WTC11 (cell line): ENCODE results near the gene FHIP1B. TPM values are rescaled to one million over a fixed set of nuclear protein-coding genes. Genes with fewer than 3 reads are reported as not detected.

Experiments
- ATAC-seq: fragments of 200-7000 bp; cut with Tn5 transposase; 2 replicates; pipeline ENCODE4 v1.10.0; 2021; ENCODE audit warnings: mild to moderate bottlenecking, moderate library complexity
- CTCF ChIA-PET: fragments of 300-600 bp; sonication (Branson Sonifier 250); formaldehyde crosslinking; loops from one replicate; lab custom pipeline; 2021; ENCODE audit warnings: antibody characterized with exemption; lab: Charles Lee
- POLR2A ChIA-PET: fragments of 350-600 bp; sonication (Branson Sonifier 250); formaldehyde crosslinking; loops from one replicate; lab custom pipeline; 2021; ENCODE audit warnings: antibody characterized with exemption; lab: Charles Lee
- DNase-seq: peaks from one replicate; pipeline ENCODE4 v3.0.0; 2021; ENCODE audit warnings: low spot score
- H3K27ac Mint-ChIP-seq: 2 replicates; pipeline ENCODE4 v1.8.0; 2021; ENCODE audit warnings: mixed read lengths
- H3K27me3 Mint-ChIP-seq: 2 replicates; pipeline ENCODE4 v1.8.0; 2021; ENCODE audit warnings: low read depth, mild to moderate bottlenecking, moderate library complexity, mixed read lengths
- H3K36me3 Mint-ChIP-seq: 2 replicates; pipeline ENCODE4 v1.8.0; 2021; ENCODE audit warnings: mixed read lengths
- H3K4me1 Mint-ChIP-seq: 2 replicates; pipeline ENCODE4 v1.8.0; 2022; ENCODE audit warnings: mixed read lengths
- H3K4me3 Mint-ChIP-seq: 2 replicates; pipeline ENCODE4 v1.8.0; 2021; ENCODE audit warnings: mild to moderate bottlenecking, moderate library complexity, mixed read lengths
- H3K9me3 Mint-ChIP-seq: 2 replicates; pipeline ENCODE4 v1.8.0; 2021; ENCODE audit warnings: mixed read lengths
- ATF1 ChIP-seq: sonication (generic); formaldehyde crosslinking; IDR thresholded peaks from 2 replicates; pipeline ENCODE4 v1.8.1; 2023; ENCODE audit warnings: mild to moderate bottlenecking, moderate library complexity, missing genetic modification reagents
- ESRRA ChIP-seq: sonication (generic); formaldehyde crosslinking; IDR thresholded peaks from 2 replicates; pipeline ENCODE4 v1.8.1; 2022; ENCODE audit warnings: mild to moderate bottlenecking, missing genetic modification reagents, borderline replicate concordance
- FOXJ3 ChIP-seq: sonication (generic); formaldehyde crosslinking; IDR thresholded peaks from 2 replicates; pipeline ENCODE4 v1.9.0; 2021; ENCODE audit warnings: missing genetic modification reagents, mild to moderate bottlenecking, borderline replicate concordance
- GTF2I ChIP-seq: fragments of 250-450 bp; sonication (Bioruptor Pico); conservative IDR thresholded peaks from 2 replicates; pipeline ENCODE4 v1.4.0; 2021; ENCODE audit warnings: mild to moderate bottlenecking
- HMGA2 ChIP-seq: fragments of 250-450 bp; sonication (Bioruptor Pico); IDR thresholded peaks from 2 replicates; pipeline ENCODE4 v1.4.0; 2021; ENCODE audit warnings: mild to moderate bottlenecking, moderate library complexity
- NR2C2 ChIP-seq: sonication (generic); formaldehyde crosslinking; IDR thresholded peaks from 2 replicates; pipeline ENCODE4 v1.8.0; 2022; ENCODE audit warnings: mild to moderate bottlenecking, missing genetic modification reagents
- OVOL2 ChIP-seq: fragments of 250-450 bp; sonication (Bioruptor Pico); IDR thresholded peaks from 2 replicates; pipeline ENCODE4 v1.9.0; 2021; ENCODE audit warnings: mild to moderate bottlenecking, borderline replicate concordance
- RORB ChIP-seq: fragments of 250-450 bp; sonication (Bioruptor Pico); IDR thresholded peaks from 2 replicates; pipeline ENCODE4 v1.9.0; 2021; ENCODE audit warnings: mild to moderate bottlenecking
- TEAD1 ChIP-seq: sonication (generic); formaldehyde crosslinking; IDR thresholded peaks from 2 replicates; pipeline ENCODE4 v1.8.0; 2022; ENCODE audit warnings: mild to moderate bottlenecking, missing genetic modification reagents
- ZBTB21 ChIP-seq: sonication (generic); formaldehyde crosslinking; IDR thresholded peaks from 2 replicates; pipeline ENCODE4 v1.8.1; 2023; ENCODE audit warnings: mild to moderate bottlenecking, missing genetic modification reagents, borderline replicate concordance
- ZNF671 ChIP-seq: fragments of 250-450 bp; sonication (Bioruptor Pico); IDR thresholded peaks from 2 replicates; pipeline ENCODE4 v1.8.0; 2021; ENCODE audit warnings: mild to moderate bottlenecking
- total RNA-seq: library from RNA; stranded (reverse); gene quantifications from 3 replicates; pipeline ENCODE4 v1.2.3, GENCODE V29; 2021
- TF ChIP-seq, protein P1 (sequence below): sonication (generic); formaldehyde crosslinking; IDR thresholded peaks from 2 replicates; pipeline ENCODE4 v1.8.1; 2022; ENCODE audit warnings: missing genetic modification reagents, borderline replicate concordance
- TF ChIP-seq, protein P2 (sequence below): sonication (generic); formaldehyde crosslinking; IDR thresholded peaks from 2 replicates; pipeline ENCODE4 v1.8.1; 2023; ENCODE audit warnings: mild to moderate bottlenecking, missing genetic modification reagents, moderate library complexity
- TF ChIP-seq, protein P3 (sequence below): fragments of 250-450 bp; sonication (Bioruptor Pico); IDR thresholded peaks from 2 replicates; pipeline ENCODE4 v2.1.2; 2022; ENCODE audit warnings: mild to moderate bottlenecking, moderate library complexity
- TF ChIP-seq, protein P4 (sequence below): sonication (generic); formaldehyde crosslinking; IDR thresholded peaks from 2 replicates; pipeline ENCODE4 v1.8.1; 2022; ENCODE audit warnings: mild to moderate bottlenecking, moderate library complexity, missing genetic modification reagents
- TF ChIP-seq, protein P5 (sequence below): sonication (generic); formaldehyde crosslinking; IDR thresholded peaks from 2 replicates; pipeline ENCODE4 v1.8.1; 2022; ENCODE audit warnings: low read depth, mild to moderate bottlenecking, moderate library complexity, missing genetic modification reagents, borderline replicate concordance
- TF ChIP-seq, protein P6 (sequence below): sonication (generic); formaldehyde crosslinking; IDR thresholded peaks from 2 replicates; pipeline ENCODE4 v1.8.1; 2023; ENCODE audit warnings: mild to moderate bottlenecking, missing genetic modification reagents
- TF ChIP-seq, protein P7 (sequence below): fragments of 250-450 bp; sonication (Bioruptor Pico); IDR thresholded peaks from 2 replicates; pipeline ENCODE4 v1.9.0; 2021; ENCODE audit warnings: mild to moderate bottlenecking
- TF ChIP-seq, protein P8 (sequence below): sonication (generic); formaldehyde crosslinking; IDR thresholded peaks from 2 replicates; pipeline ENCODE4 v1.8.1; 2023; ENCODE audit warnings: mild to moderate bottlenecking, missing genetic modification reagents, moderate library complexity
- TF ChIP-seq, protein P9 (sequence below): sonication (generic); formaldehyde crosslinking; IDR thresholded peaks from 2 replicates; pipeline ENCODE4 v1.8.1; 2022; ENCODE audit warnings: low read depth, missing genetic modification reagents, borderline replicate concordance

Gene FHIP1B
- total RNA-seq, 1 experiment from 2014 or later, result 24.8 TPM

DNA sequence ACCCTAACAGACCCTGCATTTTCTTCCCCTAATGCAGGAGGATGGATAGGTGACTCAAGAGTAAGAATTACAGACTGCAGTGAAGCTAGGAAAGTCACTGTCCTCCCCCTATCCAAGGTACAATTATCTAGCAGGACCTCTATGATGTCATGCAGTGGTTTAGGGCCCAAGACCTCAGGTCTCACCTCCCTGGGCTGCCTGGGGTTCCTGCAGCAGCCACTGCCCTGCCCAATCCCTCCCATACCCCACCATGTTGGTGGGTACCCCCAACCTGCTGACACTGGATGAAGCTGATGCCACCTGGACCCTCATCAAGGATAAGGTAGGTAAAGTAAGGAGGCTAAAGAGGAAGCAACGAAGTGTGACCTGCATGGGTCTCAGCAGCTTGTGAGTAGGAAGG, 29.1 kb downstream of the FHIP1B start, which contains the start of gene C11orf42:
C11orf42 (plus strand) TSS at position 192 of the 400 bp plus-strand sequence; CDS start at position 251, 59 bp downstream.
- H3K27me3 Mint-ChIP-seq, result no peaks in the 10 kb centered on the region
- TF ChIP-seq, protein P1, sequence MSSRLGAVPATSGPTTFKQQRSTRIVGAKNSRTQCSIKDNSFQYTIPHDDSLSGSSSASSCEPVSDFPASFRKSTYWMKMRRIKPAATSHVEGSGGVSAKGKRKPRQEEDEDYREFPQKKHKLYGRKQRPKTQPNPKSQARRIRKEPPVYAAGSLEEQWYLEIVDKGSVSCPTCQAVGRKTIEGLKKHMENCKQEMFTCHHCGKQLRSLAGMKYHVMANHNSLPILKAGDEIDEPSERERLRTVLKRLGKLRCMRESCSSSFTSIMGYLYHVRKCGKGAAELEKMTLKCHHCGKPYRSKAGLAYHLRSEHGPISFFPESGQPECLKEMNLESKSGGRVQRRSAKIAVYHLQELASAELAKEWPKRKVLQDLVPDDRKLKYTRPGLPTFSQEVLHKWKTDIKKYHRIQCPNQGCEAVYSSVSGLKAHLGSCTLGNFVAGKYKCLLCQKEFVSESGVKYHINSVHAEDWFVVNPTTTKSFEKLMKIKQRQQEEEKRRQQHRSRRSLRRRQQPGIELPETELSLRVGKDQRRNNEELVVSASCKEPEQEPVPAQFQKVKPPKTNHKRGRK, result no peak
- TF ChIP-seq, protein P2, sequence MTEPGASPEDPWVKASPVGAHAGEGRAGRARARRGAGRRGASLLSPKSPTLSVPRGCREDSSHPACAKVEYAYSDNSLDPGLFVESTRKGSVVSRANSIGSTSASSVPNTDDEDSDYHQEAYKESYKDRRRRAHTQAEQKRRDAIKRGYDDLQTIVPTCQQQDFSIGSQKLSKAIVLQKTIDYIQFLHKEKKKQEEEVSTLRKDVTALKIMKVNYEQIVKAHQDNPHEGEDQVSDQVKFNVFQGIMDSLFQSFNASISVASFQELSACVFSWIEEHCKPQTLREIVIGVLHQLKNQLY (CRISPR knock-in tag), result no peak
- TF ChIP-seq, protein P3, sequence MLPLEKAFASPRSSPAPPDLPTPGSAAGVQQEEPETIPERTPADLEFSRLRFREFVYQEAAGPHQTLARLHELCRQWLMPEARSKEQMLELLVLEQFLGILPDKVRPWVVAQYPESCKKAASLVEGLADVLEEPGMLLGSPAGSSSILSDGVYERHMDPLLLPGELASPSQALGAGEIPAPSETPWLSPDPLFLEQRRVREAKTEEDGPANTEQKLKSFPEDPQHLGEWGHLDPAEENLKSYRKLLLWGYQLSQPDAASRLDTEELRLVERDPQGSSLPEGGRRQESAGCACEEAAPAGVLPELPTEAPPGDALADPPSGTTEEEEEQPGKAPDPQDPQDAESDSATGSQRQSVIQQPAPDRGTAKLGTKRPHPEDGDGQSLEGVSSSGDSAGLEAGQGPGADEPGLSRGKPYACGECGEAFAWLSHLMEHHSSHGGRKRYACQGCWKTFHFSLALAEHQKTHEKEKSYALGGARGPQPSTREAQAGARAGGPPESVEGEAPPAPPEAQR, result no peak
- TF ChIP-seq FOXJ3 (CRISPR knock-in tag), result no peak
- TF ChIP-seq, all 79 proteins: peak for 0
- Mint-ChIP-seq H3K4me3 (no peak within 1 kb of the TSS), H3K9me3 (no peaks in the 10 kb centered on the region), H3K4me1 (peaks cover 9% of the 10 kb centered on the region), H3K27ac (no peak within 1 kb of the TSS), H3K36me3 (peaks cover 4% of the 10 kb centered on the region; the same call in 1 of the 2 replicates)
- DNase-seq (no peak), ATAC-seq (no peak)
- ChIA-PET POLR2A (no interaction called here), CTCF (interaction anchor here (2.0 kb wide), 1 partner anchor 158 kb away, joined by 9 read pairs; no protein-coding TSS in a partner anchor)

DNA sequence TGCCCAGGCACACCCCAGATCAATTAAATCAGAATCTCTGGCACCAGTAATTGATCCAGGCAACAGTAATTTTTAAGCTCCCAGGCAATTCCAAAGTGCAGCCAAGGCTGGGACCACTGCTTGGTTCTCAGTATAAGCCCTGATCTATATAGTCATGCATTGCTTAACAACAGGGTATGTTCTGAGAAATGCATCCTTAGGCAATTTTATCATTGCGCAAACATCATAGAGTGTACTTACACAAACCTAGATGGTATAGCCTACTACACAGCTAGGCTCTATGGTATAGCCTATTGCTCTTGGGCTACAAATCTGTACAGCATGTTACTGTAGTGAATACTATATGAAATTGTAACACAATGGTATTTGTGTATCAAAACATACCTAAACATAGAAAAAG, 29.7 kb downstream of the FHIP1B start:
- TF ChIP-seq FOXJ3 (CRISPR knock-in tag) (no peak), TEAD1 (CRISPR knock-in tag) (no peak), RORB (CRISPR knock-in tag) (no peak), ATF1 (CRISPR knock-in tag) (no peak), ZBTB21 (no peak), OVOL2 (CRISPR knock-in tag) (no peak), NR2C2 (CRISPR knock-in tag) (no peak), HMGA2 (no peak), ZNF671 (CRISPR knock-in tag) (no peak), ESRRA (no peak), GTF2I (CRISPR knock-in tag) (no peak)
- TF ChIP-seq, protein P4, sequence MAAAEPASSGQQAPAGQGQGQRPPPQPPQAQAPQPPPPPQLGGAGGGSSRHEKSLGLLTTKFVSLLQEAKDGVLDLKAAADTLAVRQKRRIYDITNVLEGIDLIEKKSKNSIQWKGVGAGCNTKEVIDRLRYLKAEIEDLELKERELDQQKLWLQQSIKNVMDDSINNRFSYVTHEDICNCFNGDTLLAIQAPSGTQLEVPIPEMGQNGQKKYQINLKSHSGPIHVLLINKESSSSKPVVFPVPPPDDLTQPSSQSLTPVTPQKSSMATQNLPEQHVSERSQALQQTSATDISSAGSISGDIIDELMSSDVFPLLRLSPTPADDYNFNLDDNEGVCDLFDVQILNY (CRISPR knock-in tag), result no peak
- TF ChIP-seq, protein P5, sequence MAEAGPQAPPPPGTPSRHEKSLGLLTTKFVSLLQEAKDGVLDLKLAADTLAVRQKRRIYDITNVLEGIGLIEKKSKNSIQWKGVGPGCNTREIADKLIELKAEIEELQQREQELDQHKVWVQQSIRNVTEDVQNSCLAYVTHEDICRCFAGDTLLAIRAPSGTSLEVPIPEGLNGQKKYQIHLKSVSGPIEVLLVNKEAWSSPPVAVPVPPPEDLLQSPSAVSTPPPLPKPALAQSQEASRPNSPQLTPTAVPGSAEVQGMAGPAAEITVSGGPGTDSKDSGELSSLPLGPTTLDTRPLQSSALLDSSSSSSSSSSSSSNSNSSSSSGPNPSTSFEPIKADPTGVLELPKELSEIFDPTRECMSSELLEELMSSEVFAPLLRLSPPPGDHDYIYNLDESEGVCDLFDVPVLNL (CRISPR knock-in tag), result no peak
- TF ChIP-seq, protein P6, sequence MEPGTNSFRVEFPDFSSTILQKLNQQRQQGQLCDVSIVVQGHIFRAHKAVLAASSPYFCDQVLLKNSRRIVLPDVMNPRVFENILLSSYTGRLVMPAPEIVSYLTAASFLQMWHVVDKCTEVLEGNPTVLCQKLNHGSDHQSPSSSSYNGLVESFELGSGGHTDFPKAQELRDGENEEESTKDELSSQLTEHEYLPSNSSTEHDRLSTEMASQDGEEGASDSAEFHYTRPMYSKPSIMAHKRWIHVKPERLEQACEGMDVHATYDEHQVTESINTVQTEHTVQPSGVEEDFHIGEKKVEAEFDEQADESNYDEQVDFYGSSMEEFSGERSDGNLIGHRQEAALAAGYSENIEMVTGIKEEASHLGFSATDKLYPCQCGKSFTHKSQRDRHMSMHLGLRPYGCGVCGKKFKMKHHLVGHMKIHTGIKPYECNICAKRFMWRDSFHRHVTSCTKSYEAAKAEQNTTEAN (CRISPR knock-in tag), result no peak
- TF ChIP-seq, protein P7, sequence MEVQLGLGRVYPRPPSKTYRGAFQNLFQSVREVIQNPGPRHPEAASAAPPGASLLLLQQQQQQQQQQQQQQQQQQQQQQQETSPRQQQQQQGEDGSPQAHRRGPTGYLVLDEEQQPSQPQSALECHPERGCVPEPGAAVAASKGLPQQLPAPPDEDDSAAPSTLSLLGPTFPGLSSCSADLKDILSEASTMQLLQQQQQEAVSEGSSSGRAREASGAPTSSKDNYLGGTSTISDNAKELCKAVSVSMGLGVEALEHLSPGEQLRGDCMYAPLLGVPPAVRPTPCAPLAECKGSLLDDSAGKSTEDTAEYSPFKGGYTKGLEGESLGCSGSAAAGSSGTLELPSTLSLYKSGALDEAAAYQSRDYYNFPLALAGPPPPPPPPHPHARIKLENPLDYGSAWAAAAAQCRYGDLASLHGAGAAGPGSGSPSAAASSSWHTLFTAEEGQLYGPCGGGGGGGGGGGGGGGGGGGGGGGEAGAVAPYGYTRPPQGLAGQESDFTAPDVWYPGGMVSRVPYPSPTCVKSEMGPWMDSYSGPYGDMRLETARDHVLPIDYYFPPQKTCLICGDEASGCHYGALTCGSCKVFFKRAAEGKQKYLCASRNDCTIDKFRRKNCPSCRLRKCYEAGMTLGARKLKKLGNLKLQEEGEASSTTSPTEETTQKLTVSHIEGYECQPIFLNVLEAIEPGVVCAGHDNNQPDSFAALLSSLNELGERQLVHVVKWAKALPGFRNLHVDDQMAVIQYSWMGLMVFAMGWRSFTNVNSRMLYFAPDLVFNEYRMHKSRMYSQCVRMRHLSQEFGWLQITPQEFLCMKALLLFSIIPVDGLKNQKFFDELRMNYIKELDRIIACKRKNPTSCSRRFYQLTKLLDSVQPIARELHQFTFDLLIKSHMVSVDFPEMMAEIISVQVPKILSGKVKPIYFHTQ (CRISPR knock-in tag), result no peak
- TF ChIP-seq, protein P8, sequence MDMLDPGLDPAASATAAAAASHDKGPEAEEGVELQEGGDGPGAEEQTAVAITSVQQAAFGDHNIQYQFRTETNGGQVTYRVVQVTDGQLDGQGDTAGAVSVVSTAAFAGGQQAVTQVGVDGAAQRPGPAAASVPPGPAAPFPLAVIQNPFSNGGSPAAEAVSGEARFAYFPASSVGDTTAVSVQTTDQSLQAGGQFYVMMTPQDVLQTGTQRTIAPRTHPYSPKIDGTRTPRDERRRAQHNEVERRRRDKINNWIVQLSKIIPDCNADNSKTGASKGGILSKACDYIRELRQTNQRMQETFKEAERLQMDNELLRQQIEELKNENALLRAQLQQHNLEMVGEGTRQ, result no peak
- TF ChIP-seq, protein P9, sequence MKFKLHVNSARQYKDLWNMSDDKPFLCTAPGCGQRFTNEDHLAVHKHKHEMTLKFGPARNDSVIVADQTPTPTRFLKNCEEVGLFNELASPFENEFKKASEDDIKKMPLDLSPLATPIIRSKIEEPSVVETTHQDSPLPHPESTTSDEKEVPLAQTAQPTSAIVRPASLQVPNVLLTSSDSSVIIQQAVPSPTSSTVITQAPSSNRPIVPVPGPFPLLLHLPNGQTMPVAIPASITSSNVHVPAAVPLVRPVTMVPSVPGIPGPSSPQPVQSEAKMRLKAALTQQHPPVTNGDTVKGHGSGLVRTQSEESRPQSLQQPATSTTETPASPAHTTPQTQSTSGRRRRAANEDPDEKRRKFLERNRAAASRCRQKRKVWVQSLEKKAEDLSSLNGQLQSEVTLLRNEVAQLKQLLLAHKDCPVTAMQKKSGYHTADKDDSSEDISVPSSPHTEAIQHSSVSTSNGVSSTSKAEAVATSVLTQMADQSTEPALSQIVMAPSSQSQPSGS, result no peak
- TF ChIP-seq, all 79 proteins: peak for 0
- ATAC-seq (no peak), DNase-seq (no peak)
- H3K27ac Mint-ChIP-seq, result no peak overlapping the region
- peaks cover 9% of the 10 kb centered on the region for H3K4me1 Mint-ChIP-seq
- no peak overlapping the region for H3K4me3 Mint-ChIP-seq
- no peaks in the 10 kb centered on the region for H3K27me3 Mint-ChIP-seq
- POLR2A ChIA-PET, result no interaction called here
- H3K9me3 Mint-ChIP-seq, result no peaks in the 10 kb centered on the region
- CTCF ChIA-PET, result interaction anchor here (1.9 kb wide), 1 partner anchor 158 kb away, joined by 5 read pairs; no protein-coding TSS in a partner anchor
- peaks cover 4% of the 10 kb centered on the region; the same call in 1 of the 2 replicates for H3K36me3 Mint-ChIP-seq
